Measurements from ENCODE around the gene DZIP1L. TPM values are rescaled to one million over a fixed set of nuclear protein-coding genes. Genes with fewer than 3 reads are reported as not detected.

DZIP1L gene
- total and polyA plus RNA-seq, 2 experiments from 2014 or later: 10.6 to 19.5 TPM

GRCh38 chr3:138070006-138070405, 45.4 kb downstream of the DZIP1L start:
- peaks cover 7% of the 10 kb centered on the region; the same call in 1 of the 2 replicates for H3K9me2 ChIP-seq (ENCODE audit: insufficient read depth)
- H3K4me2 ChIP-seq: no peak overlapping the region
- no peaks in the 10 kb centered on the region for H4K20me1 ChIP-seq (replicated peaks; ENCODE audit: insufficient read depth)
- H3K27ac ChIP-seq (ENCODE audit: low read depth): no peak overlapping the region
- Mint-ChIP-seq H3K4me1 (peaks cover 22% of the 10 kb centered on the region), H3K27ac (no peak overlapping the region), H3K27me3 (ENCODE audit: insufficient read depth, low read depth, poor library complexity) (peaks cover 3% of the 10 kb centered on the region), H3K36me3 (ENCODE audit: low read depth) (peaks cover 2% of the 10 kb centered on the region; the same call in 1 of the 3 replicates), H3K4me3 (no peak overlapping the region), H3K9me3 (no peaks in the 10 kb centered on the region)
- no peak for DNase-seq (ENCODE audit: low spot score)
- ATAC-seq: no peak
- no peaks in the 10 kb centered on the region for H3F3A ChIP-seq (replicated peaks; ENCODE audit: low read depth)
- peaks cover 4% of the 10 kb centered on the region; the same call in 1 of the 2 replicates for H3K4me1 ChIP-seq (ENCODE audit: insufficient read depth)
- TF ChIP-seq EZH2phosphoT487 (IDR thresholded peaks at IDR 0.05; ENCODE audit: unreplicated experiment): no peak
- no peak for TF ChIP-seq REST (IDR thresholded peaks at IDR 0.05; ENCODE audit: unreplicated experiment)
- no peak for TF ChIP-seq NANOG (IDR thresholded peaks at IDR 0.05; ENCODE audit: borderline replicate concordance)
- TF ChIP-seq JUNB (IDR thresholded peaks at IDR 0.05; ENCODE audit: unreplicated experiment): no peak
- no peak for TF ChIP-seq STAT1 (IDR thresholded peaks at IDR 0.05; ENCODE audit: unreplicated experiment)
- no peak for TF ChIP-seq EZH2 (IDR thresholded peaks at IDR 0.05; ENCODE audit: low read depth, unreplicated experiment)
- no peak for TF ChIP-seq ZNF462 (CRISPR knock-in tag; IDR thresholded peaks at IDR 0.05)
- TF ChIP-seq ZNF114 (CRISPR knock-in tag; IDR thresholded peaks at IDR 0.05): no peak
- no peak for TF ChIP-seq ZNF331 (CRISPR knock-in tag; IDR thresholded peaks at IDR 0.05; ENCODE audit: low read depth)
- no peak for TF ChIP-seq CREB1 (CRISPR knock-in tag; IDR thresholded peaks at IDR 0.05; ENCODE audit: low read depth)
- TF ChIP-seq CTCF (conservative IDR thresholded peaks at IDR 0.05; ENCODE audit: low read depth in 2 of 2): no peak
- no peak for TF ChIP-seq POLR2AphosphoS5 (IDR thresholded peaks at IDR 0.05; ENCODE audit: low read depth)
- no peak for TF ChIP-seq ETS1 (IDR thresholded peaks at IDR 0.05)
- no peak overlapping the region for H3K4me3 ChIP-seq
- H3K27me3 ChIP-seq (ENCODE audit: insufficient read depth): no peaks in the 10 kb centered on the region
- H3K79me2 ChIP-seq (replicated peaks; ENCODE audit: insufficient read depth): no peaks in the 10 kb centered on the region
- H3K36me3 ChIP-seq (ENCODE audit: insufficient read depth): no peaks in the 10 kb centered on the region
- no peak overlapping the region for H2AFZ ChIP-seq

All from GM23338 (cell line).